ENCODE measurements around the gene TPRN.

Gene TPRN

DNA sequence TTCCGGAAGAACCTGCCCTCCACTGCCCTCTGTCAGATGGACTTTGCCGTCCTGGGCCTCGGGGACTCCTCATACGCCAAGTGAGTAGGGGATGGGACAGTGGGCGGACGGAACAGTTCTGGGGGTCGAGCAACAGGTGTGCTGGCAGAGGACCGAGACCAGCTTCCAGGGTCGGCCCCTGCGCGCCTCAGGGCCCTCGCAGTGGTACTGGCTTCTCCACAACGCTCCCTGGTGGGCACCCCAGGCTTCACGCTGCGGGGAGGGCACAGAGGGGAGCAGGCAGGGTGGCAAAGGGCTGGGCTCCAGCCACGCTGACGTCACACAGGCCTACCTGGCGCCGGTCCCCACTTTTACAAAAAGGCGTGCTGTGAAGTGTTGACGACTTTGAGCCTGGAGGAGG, 12.0 kb upstream of the TPRN start:
- Histone ChIP-seq H3K4me2 (ENCODE audit: low read length) (no peak overlapping the region), H3K27ac (no peak overlapping the region), H2AFZ (no peak overlapping the region), H3K4me1 (no peaks in the 10 kb centered on the region), H3K27me3 (ENCODE audit: control insufficient read depth, insufficient read depth, low read length) (no peaks in the 10 kb centered on the region), H3K4me3 (ENCODE audit: low read depth, low read length) (no peak overlapping the region), H3K79me2 (no peaks in the 10 kb centered on the region), H3K36me3 (ENCODE audit: control insufficient read depth, insufficient read depth, low read length) (no peaks in the 10 kb centered on the region), H3K9me3 (ENCODE audit: control insufficient read depth, low read length) (no peaks in the 10 kb centered on the region), H3K9ac (no peak overlapping the region)
- TF ChIP-seq, protein P1, sequence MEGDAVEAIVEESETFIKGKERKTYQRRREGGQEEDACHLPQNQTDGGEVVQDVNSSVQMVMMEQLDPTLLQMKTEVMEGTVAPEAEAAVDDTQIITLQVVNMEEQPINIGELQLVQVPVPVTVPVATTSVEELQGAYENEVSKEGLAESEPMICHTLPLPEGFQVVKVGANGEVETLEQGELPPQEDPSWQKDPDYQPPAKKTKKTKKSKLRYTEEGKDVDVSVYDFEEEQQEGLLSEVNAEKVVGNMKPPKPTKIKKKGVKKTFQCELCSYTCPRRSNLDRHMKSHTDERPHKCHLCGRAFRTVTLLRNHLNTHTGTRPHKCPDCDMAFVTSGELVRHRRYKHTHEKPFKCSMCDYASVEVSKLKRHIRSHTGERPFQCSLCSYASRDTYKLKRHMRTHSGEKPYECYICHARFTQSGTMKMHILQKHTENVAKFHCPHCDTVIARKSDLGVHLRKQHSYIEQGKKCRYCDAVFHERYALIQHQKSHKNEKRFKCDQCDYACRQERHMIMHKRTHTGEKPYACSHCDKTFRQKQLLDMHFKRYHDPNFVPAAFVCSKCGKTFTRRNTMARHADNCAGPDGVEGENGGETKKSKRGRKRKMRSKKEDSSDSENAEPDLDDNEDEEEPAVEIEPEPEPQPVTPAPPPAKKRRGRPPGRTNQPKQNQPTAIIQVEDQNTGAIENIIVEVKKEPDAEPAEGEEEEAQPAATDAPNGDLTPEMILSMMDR (IDR thresholded peaks at IDR 0.05): no peak

DNA sequence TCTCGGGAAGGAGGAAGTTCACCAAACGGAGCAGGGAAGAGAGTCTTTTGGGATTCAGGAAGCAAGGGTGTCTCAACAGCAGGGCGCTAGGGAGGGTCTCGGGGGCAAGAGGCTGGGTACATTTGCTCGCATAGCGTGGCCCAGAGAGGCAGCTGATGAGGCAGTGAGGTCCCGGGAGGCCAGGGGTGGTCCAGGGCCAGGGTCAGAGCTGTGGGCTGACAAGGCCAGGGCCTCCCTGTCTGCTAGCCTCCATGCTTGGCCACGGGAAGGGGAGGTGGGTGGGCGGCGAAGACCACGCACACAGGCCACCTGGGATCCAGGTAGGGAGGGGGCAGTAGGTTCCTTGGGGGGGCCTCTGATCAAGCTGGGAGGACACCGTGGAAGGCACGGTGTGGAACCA, 11.0 kb upstream of the TPRN start:
- H3K4me3 ChIP-seq (ENCODE audit: low read depth, low read length): no peak overlapping the region
- H3K9me3 ChIP-seq (ENCODE audit: control insufficient read depth, low read length): no peaks in the 10 kb centered on the region
- TF ChIP-seq, protein P1 (IDR thresholded peaks at IDR 0.05): no peak
- no peak overlapping the region for H2AFZ ChIP-seq
- H3K4me1 ChIP-seq: no peaks in the 10 kb centered on the region
- H3K79me2 ChIP-seq: no peaks in the 10 kb centered on the region
- H3K36me3 ChIP-seq (ENCODE audit: control insufficient read depth, insufficient read depth, low read length): no peaks in the 10 kb centered on the region
- H3K4me2 ChIP-seq (ENCODE audit: low read length): no peak overlapping the region
- H3K27me3 ChIP-seq (ENCODE audit: control insufficient read depth, insufficient read depth, low read length): no peaks in the 10 kb centered on the region
- no peak overlapping the region for H3K9ac ChIP-seq
- no peak overlapping the region for H3K27ac ChIP-seq

DNA sequence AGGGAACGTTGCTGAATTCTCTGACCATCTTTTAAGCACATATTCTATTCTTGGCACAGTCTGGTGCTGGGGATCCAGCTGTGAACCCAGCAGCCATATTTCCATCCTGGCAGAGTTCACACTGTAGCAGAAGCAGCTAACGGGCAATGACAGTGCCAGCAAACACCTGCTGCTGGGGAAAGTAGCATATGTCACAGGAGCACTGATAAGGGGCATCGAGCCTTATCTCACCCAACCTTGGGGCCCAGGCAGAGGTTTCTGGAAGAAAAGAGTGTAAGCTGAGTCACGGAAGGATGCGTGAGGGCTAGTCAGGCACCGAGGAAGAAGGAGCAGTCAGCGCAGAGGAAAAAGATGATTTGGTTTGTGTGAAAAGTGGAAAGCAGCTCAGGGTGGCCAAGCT, 6.1 kb upstream of the TPRN start:
- no peak overlapping the region for H3K9ac ChIP-seq
- H3K4me3 ChIP-seq (ENCODE audit: low read depth, low read length): peak overlapping the region; percentile 74
- peaks cover 17% of the 10 kb centered on the region for H3K79me2 ChIP-seq
- H3K9me3 ChIP-seq (ENCODE audit: control insufficient read depth, low read length): no peaks in the 10 kb centered on the region
- H3K27me3 ChIP-seq (ENCODE audit: control insufficient read depth, insufficient read depth, low read length): no peaks in the 10 kb centered on the region
- H3K4me2 ChIP-seq (ENCODE audit: low read length): peak overlapping the region; percentile 67
- H3K27ac ChIP-seq: no peak overlapping the region
- no peak overlapping the region for H2AFZ ChIP-seq
- TF ChIP-seq, protein P1 (IDR thresholded peaks at IDR 0.05): no peak
- H3K36me3 ChIP-seq (ENCODE audit: control insufficient read depth, insufficient read depth, low read length): no peaks in the 10 kb centered on the region
- H3K4me1 ChIP-seq: no peaks in the 10 kb centered on the region

DNA sequence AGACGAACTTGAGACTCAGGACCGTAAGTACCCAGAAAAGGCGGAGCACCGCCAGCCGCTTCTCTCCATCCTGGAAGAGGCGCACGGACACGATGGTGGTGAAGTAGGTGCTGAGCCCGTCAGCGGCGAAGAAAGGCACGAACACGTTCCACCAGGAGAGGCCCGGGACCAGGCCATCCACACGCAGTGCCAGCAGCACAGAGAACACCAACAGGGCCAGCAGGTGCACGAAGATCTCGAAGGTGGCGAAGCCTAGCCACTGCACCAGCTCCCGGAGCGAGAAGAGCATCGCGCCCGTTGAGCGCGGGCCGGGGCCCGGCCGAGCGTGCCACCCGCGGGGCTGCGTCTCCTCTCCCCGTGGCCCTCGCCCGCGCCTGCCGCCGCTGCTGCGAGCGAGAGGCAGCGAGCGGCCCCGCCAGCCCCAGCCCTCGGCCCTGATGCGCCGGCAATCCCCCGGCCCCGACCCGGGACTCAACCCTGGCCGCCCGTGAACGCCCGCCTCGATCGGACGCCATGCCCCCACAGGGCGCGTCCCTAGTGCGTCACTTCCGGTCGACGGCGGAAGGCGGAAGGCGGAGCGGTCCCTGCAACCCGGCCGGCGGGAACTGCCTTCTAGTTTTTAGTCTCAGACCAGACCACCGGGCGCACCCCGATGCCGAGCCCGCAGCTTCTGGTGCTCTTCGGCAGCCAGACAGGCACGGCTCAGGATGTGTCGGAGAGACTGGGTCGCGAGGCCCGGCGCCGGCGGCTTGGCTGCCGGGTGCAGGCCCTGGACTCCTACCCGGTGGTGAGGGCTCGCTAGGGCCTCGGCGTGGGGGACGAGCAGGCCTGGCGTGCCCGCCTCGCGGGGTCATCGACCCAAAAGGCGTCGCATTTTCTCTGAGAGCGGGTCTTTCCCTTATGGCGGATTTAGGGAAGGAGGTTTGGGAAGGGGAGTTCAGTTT, 4.9 kb upstream of the TPRN start, which contains the start of the genes NDOR1 and TMEM203:
Gene NDOR1, plus strand, starts transcription at position 575 of the 944 bp plus-strand sequence. Its CDS starts 78 bp downstream, at position 653.
Gene TMEM203, minus strand, starts transcription at position 523 of the 944 bp plus-strand sequence. Its CDS starts 234 bp downstream, at position 289.
- TF ChIP-seq, protein P1 (IDR thresholded peaks at IDR 0.05): no peak
- Histone ChIP-seq H3K4me1 (no peaks in the 10 kb centered on the region), H3K36me3 (ENCODE audit: control insufficient read depth, insufficient read depth, low read length) (no peaks in the 10 kb centered on the region), H3K27ac (peak within 1 kb of the TSS; percentile 44), H3K9me3 (ENCODE audit: control insufficient read depth, low read length) (no peaks in the 10 kb centered on the region), H2AFZ (peak within 1 kb of the TSS; percentile 94), H3K79me2 (peaks cover 17% of the 10 kb centered on the region), H3K4me2 (ENCODE audit: low read length) (peak within 1 kb of the TSS; percentile 67), H3K4me3 (ENCODE audit: low read depth, low read length) (peak within 1 kb of the TSS; percentile 74), H3K9ac (peak within 1 kb of the TSS; percentile 76), H3K27me3 (ENCODE audit: control insufficient read depth, insufficient read depth, low read length) (no peaks in the 10 kb centered on the region)
